ENCODE measurements around the gene RWDD4.

The RWDD4 gene

GRCh38 chr4:183659029-183659871, at the start of gene RWDD4, which contains the start of gene TRAPPC11:
Gene RWDD4, minus strand, starts transcription at chr4:183659185. Its CDS starts 233 bp downstream, at chr4:183658952.
Gene TRAPPC11, plus strand, starts transcription at chr4:183659293. Its CDS starts 4,575 bp downstream, at chr4:183663868.
- peak; percentile 95 for DNase-seq (ENCODE audit: low read depth)

GRCh38 chr4:183702492-183702891, 43.5 kb upstream of the RWDD4 start:
- DNase-seq (ENCODE audit: low read depth) = no peak

- DNase-seq (ENCODE audit: low read depth) = no peak
Measured at GRCh38 chr4:183700407-183700806, 41.4 kb upstream of the RWDD4 start.

- DNase-seq (ENCODE audit: low read depth) = no peak
Measured at GRCh38 chr4:183698909-183699308, 39.9 kb upstream of the RWDD4 start.

- DNase-seq (ENCODE audit: low read depth) = no peak
Measured at GRCh38 chr4:183691897-183692296, 32.9 kb upstream of the RWDD4 start.

GRCh38 chr4:183691006-183691405, 32.0 kb upstream of the RWDD4 start:
- DNase-seq (ENCODE audit: low read depth) = no peak

GRCh38 chr4:183688216-183688615, 29.2 kb upstream of the RWDD4 start:
- no peak for DNase-seq (ENCODE audit: low read depth)

- no peak for DNase-seq (ENCODE audit: low read depth)
Measured at GRCh38 chr4:183686461-183686860, 27.5 kb upstream of the RWDD4 start.

GRCh38 chr4:183681119-183681518, 22.1 kb upstream of the RWDD4 start:
- no peak for DNase-seq (ENCODE audit: low read depth)

GRCh38 chr4:183675625-183676024, 16.6 kb upstream of the RWDD4 start:
- DNase-seq (ENCODE audit: low read depth) = no peak

GRCh38 chr4:183674153-183674552, 15.2 kb upstream of the RWDD4 start:
- DNase-seq (ENCODE audit: low read depth) = no peak

GRCh38 chr4:183670960-183671555, 12.1 kb upstream of the RWDD4 start:
- DNase-seq (ENCODE audit: low read depth) = no peak

- DNase-seq (ENCODE audit: low read depth) = no peak
Measured at GRCh38 chr4:183670251-183670650, 11.3 kb upstream of the RWDD4 start.

- no peak for DNase-seq (ENCODE audit: low read depth)
Measured at GRCh38 chr4:183666088-183666487, 7.1 kb upstream of the RWDD4 start.

- DNase-seq (ENCODE audit: low read depth) = no peak
Measured at GRCh38 chr4:183659872-183660242, 872 bp upstream of the RWDD4 start.

- DNase-seq (ENCODE audit: low read depth) = no peak
Measured at GRCh38 chr4:183658362-183659028, 490 bp downstream of the RWDD4 start.

- no peak for DNase-seq (ENCODE audit: low read depth)
Measured at GRCh38 chr4:183657564-183657963, 1.4 kb downstream of the RWDD4 start.

GRCh38 chr4:183645326-183645725, 13.7 kb downstream of the RWDD4 start:
- DNase-seq (ENCODE audit: low read depth) = no peak

- DNase-seq (ENCODE audit: low read depth) = no peak
Measured at GRCh38 chr4:183639291-183639690, 19.7 kb downstream of the RWDD4 start.

GRCh38 chr4:183638436-183638835, 20.5 kb downstream of the RWDD4 start:
- DNase-seq (ENCODE audit: low read depth) = no peak

GRCh38 chr4:183637461-183637860, 21.5 kb downstream of the RWDD4 start:
- no peak for DNase-seq (ENCODE audit: low read depth)

- no peak for DNase-seq (ENCODE audit: low read depth)
Measured at GRCh38 chr4:183636923-183637322, 22.1 kb downstream of the RWDD4 start.

GRCh38 chr4:183636503-183636902, 22.5 kb downstream of the RWDD4 start:
- DNase-seq (ENCODE audit: low read depth) = no peak

Measured in GM04503 (cell line).